ENCODE results near the gene EPM2A. TPM values are rescaled to one million over a fixed set of nuclear protein-coding genes. Genes with fewer than 3 reads are reported as not detected.

Gene EPM2A
- total and polyA plus RNA-seq, 2 experiments from 2014 or later, result 6.9 to 9.3 TPM

GRCh38 chr6:145603424-145603833 is 131.9 kb downstream of the EPM2A start:
- no peak overlapping the region for H3K4me2 ChIP-seq
- no peak for DNase-seq (ENCODE audit: low spot score)
- no peaks in the 10 kb centered on the region for H3K4me1 ChIP-seq (ENCODE audit: insufficient read depth)
- no peak for TF ChIP-seq EZH2 (IDR thresholded peaks at IDR 0.05; ENCODE audit: borderline replicate concordance)
- TF ChIP-seq EZH2phosphoT487 (IDR thresholded peaks at IDR 0.05; ENCODE audit: low read depth, severe bottlenecking, unreplicated experiment), result no peak
- TF ChIP-seq CTCF (IDR thresholded peaks at IDR 0.05; ENCODE audit: poor library complexity), result no peak
- H3K36me3 ChIP-seq (replicated peaks; ENCODE audit: insufficient read depth, low read depth), result no peaks in the 10 kb centered on the region
- H3K27me3 ChIP-seq, result no peaks in the 10 kb centered on the region
- H4K20me1 ChIP-seq (ENCODE audit: insufficient read depth, poor library complexity, severe bottlenecking), result no peaks in the 10 kb centered on the region
- H3K4me3 ChIP-seq, result no peak overlapping the region
- no peaks in the 10 kb centered on the region for H3K9me3 ChIP-seq (ENCODE audit: low read depth)
- no peak overlapping the region for H3K27ac ChIP-seq
- no peaks in the 10 kb centered on the region for H3K79me2 ChIP-seq
- no peaks in the 10 kb centered on the region for H3K9me2 ChIP-seq (replicated peaks; ENCODE audit: insufficient read depth)
- H2AFZ ChIP-seq, result no peak overlapping the region

- Histone ChIP-seq H3K79me2 (no peaks in the 10 kb centered on the region), H4K20me1 (ENCODE audit: insufficient read depth, poor library complexity, severe bottlenecking) (no peaks in the 10 kb centered on the region), H3K4me2 (no peak overlapping the region), H3K4me1 (ENCODE audit: insufficient read depth) (no peaks in the 10 kb centered on the region), H3K9me2 (replicated peaks; ENCODE audit: insufficient read depth) (no peaks in the 10 kb centered on the region), H3K36me3 (replicated peaks; ENCODE audit: insufficient read depth, low read depth) (no peaks in the 10 kb centered on the region), H3K9me3 (ENCODE audit: low read depth) (no peaks in the 10 kb centered on the region), H2AFZ (no peak overlapping the region), H3K4me3 (no peak overlapping the region), H3K27me3 (no peaks in the 10 kb centered on the region), H3K27ac (no peak overlapping the region)
- 90% methylated on average over 4 of the region's 4 CpGs for WGBS (ENCODE audit: low lambda C conversion rate, missing lambda C conversion rate)
- no peak for DNase-seq (ENCODE audit: low spot score)
- TF ChIP-seq CTCF (IDR thresholded peaks at IDR 0.05; ENCODE audit: poor library complexity), result no peak
- no peak for TF ChIP-seq EZH2 (IDR thresholded peaks at IDR 0.05; ENCODE audit: borderline replicate concordance)
- TF ChIP-seq EZH2phosphoT487 (IDR thresholded peaks at IDR 0.05; ENCODE audit: low read depth, severe bottlenecking, unreplicated experiment), result no peak
Measured at GRCh38 chr6:145602726-145603326, 132.5 kb downstream of the EPM2A start.

GRCh38 chr6:145601397-145601796 is 133.9 kb downstream of the EPM2A start:
- no peaks in the 10 kb centered on the region for H3K9me3 ChIP-seq (ENCODE audit: low read depth)
- no peaks in the 10 kb centered on the region for H3K9me2 ChIP-seq (replicated peaks; ENCODE audit: insufficient read depth)
- no peaks in the 10 kb centered on the region for H3K79me2 ChIP-seq
- TF ChIP-seq EZH2phosphoT487 (IDR thresholded peaks at IDR 0.05; ENCODE audit: low read depth, severe bottlenecking, unreplicated experiment) (no peak), EZH2 (IDR thresholded peaks at IDR 0.05; ENCODE audit: borderline replicate concordance) (no peak), CTCF (IDR thresholded peaks at IDR 0.05; ENCODE audit: poor library complexity) (no peak)
- no peaks in the 10 kb centered on the region for H3K4me1 ChIP-seq (ENCODE audit: insufficient read depth)
- H2AFZ ChIP-seq, result no peak overlapping the region
- no peaks in the 10 kb centered on the region for H4K20me1 ChIP-seq (ENCODE audit: insufficient read depth, poor library complexity, severe bottlenecking)
- no peak overlapping the region for H3K4me3 ChIP-seq
- H3K27ac ChIP-seq, result no peak overlapping the region
- no peak for DNase-seq (ENCODE audit: low spot score)
- H3K4me2 ChIP-seq, result no peak overlapping the region
- 96% methylated on average over 2 of the region's 2 CpGs for WGBS (ENCODE audit: low lambda C conversion rate, missing lambda C conversion rate)
- H3K27me3 ChIP-seq, result no peaks in the 10 kb centered on the region
- no peaks in the 10 kb centered on the region for H3K36me3 ChIP-seq (replicated peaks; ENCODE audit: insufficient read depth, low read depth)
